ENCODE results near the gene GPR158.

DNA sequence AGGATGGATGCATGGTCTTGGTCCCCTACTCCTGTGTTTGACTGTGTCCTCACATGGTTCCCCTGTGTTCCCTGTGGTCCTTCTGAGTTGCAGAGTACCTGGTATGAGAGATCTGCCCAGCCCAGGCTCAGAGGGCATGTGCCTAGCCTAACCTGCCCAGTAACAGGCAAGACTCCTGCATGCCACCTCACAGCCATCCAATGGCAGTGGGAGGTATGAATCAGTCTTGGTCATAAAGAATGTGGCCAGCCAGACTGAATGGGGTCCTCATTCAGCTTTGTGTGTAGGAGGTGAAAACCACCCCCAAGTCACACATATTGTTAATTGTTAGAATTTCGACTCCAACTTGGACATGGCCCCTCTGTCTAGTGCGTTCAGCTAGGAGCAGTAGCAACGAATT lies 17.2 kb upstream of the GPR158 start:
- TF ChIP-seq GATA3 (IDR thresholded peaks at IDR 0.05; ENCODE audit: low read depth, low read length) (no peak), GATA2 (IDR thresholded peaks at IDR 0.05; ENCODE audit: low read depth, low read length) (no peak)
